Left lung (tissue), 10 donors: Measurements from ENCODE around the gene CMTM2. TPM values are rescaled to one million over a fixed set of nuclear protein-coding genes. Genes with fewer than 3 reads are reported as not detected.

ENCODE experiments used
- ATAC-seq: fragments of 200-7000 bp; cut with Tn5 transposase; one replicate; pipeline ENCODE4 v1.9.1; 2020; ENCODE audit warnings: moderate library complexity
- DNase-seq, 4 donors: peaks; one replicate each; pipeline ENCODE4 v3.0.0-alpha.2; 2013 to 2020
- H3K27ac ChIP-seq, 2 donors: fragments of 200-600 bp; sonication (generic) in 1 of 2; one replicate each; pipeline versions ENCODE4 v1.5.0 to v1.8.0; 2020 to 2021
- H3K27me3 ChIP-seq, 2 donors: fragments of 200-600 bp; sonication (generic) in 1 of 2; one replicate each; pipeline versions ENCODE4 v1.5.0 to v1.8.0; 2020 to 2021
- H3K36me3 ChIP-seq, 2 donors: fragments of 200-600 bp; sonication (generic) in 1 of 2; one replicate each; pipeline versions ENCODE4 v1.5.0 to v1.8.0; 2020 to 2021
- H3K4me1 ChIP-seq, 2 donors: fragments of 200-600 bp; one replicate each; pipeline ENCODE4 v1.8.0; 2021
- H3K4me3 ChIP-seq, 2 donors: fragments of 200-600 bp; sonication (generic) in 1 of 2; one replicate each; pipeline versions ENCODE4 v1.5.0 to v1.8.0; 2020 to 2021; ENCODE audit warnings: mild to moderate bottlenecking in 1 of 2
- H3K9me3 ChIP-seq, 2 donors: fragments of 200-600 bp; sonication (generic) in 1 of 2; one replicate each; pipeline versions ENCODE4 v1.5.0 to v1.8.0; 2020 to 2021
- CTCF ChIP-seq, 2 donors: fragments of 200-600 bp; sonication (generic) in 1 of 2; IDR thresholded peaks; one replicate each; pipeline versions ENCODE4 v1.5.0 to v1.8.0; 2021; ENCODE audit warnings: antibody characterized with exemption in 2 of 2
- intact Hi-C, 2 donors: fragments of 100-400 bp; cut with DNase I; formaldehyde crosslinking; loops; one replicate each; pipeline versions ENCODE4 v1.11.2 to v1.14.2; 2022
- polyA plus RNA-seq, 6 donors: library from polyadenylated mRNA; unstranded; fragments of 120-200 nt; gene quantifications; one replicate each; pipeline ENCODE4 v1.2.1, GENCODE V29; 2013; ENCODE audit not compliant: insufficient read length in 6 of 6
- total RNA-seq, 2 donors: library from RNA; stranded (reverse); fragmentation: NEBNext Ultra II Directional; extraction: Animal tissue kit (Norgen Biotek cat#: 25700); gene quantifications; one replicate each; pipeline ENCODE4 v1.2.1, GENCODE V29; 2021
- donor health status: DM: no; HTN: yes; CAD: no.
- donor health status: DM: no; HTN: no; CAD: no.

Gene CMTM2
- total and polyA plus RNA-seq, 8 donors, result 0.52 to 5.4 (median 0.96) TPM

- peaks cover 0 to 17% of the 10 kb centered on the region in 2 donors for H3K4me1 ChIP-seq
- no peak for ATAC-seq
- DNase-seq, result no peak
- H3K9me3 ChIP-seq, result no peaks in the 10 kb centered on the region
- H3K27ac ChIP-seq, result no peak overlapping the region
- intact Hi-C loops, result no loop called here
- H3K27me3 ChIP-seq, result peaks cover 0 to under 1% of the 10 kb centered on the region in 2 donors
- no peak for TF ChIP-seq CTCF (IDR thresholded peaks at IDR 0.05)
- no peak overlapping the region for H3K4me3 ChIP-seq
- peaks cover 0 to 13% of the 10 kb centered on the region in 2 donors for H3K36me3 ChIP-seq
Observed at GRCh38 chr16:66572356-66572755, 6.9 kb upstream of the CMTM2 start.

- ATAC-seq (no peak), DNase-seq (no peak)
- H3K9me3 ChIP-seq, result no peaks in the 10 kb centered on the region
- H3K4me3 ChIP-seq, result no peak overlapping the region
- no peak overlapping the region for H3K27ac ChIP-seq
- peaks cover 4 to 19% of the 10 kb centered on the region in 2 donors for H3K4me1 ChIP-seq
- no peak for TF ChIP-seq CTCF (IDR thresholded peaks at IDR 0.05)
- intact Hi-C loops, result no loop called here
- peaks cover 0 to 9% of the 10 kb centered on the region in 2 donors for H3K36me3 ChIP-seq
- peaks cover 13 to 18% of the 10 kb centered on the region in 2 donors for H3K27me3 ChIP-seq
Observed at GRCh38 chr16:66574081-66574480, 5.2 kb upstream of the CMTM2 start.

- intact Hi-C loops, result no loop called here
- DNase-seq, result no peak
- no peak for ATAC-seq
Observed at GRCh38 chr16:66574531-66574930, 4.7 kb upstream of the CMTM2 start.

GRCh38 chr16:66575060-66575459 is 4.2 kb upstream of the CMTM2 start:
- Histone ChIP-seq H3K4me1 (peaks cover 5 to 16% of the 10 kb centered on the region in 2 donors), H3K36me3 (peaks cover 0 to 9% of the 10 kb centered on the region in 2 donors), H3K27ac (no peak overlapping the region), H3K4me3 (no peak overlapping the region), H3K9me3 (no peaks in the 10 kb centered on the region), H3K27me3 (peaks cover 18 to 28% of the 10 kb centered on the region in 2 donors)
- TF ChIP-seq CTCF (IDR thresholded peaks at IDR 0.05), result no peak
- intact Hi-C loops, result no loop called here
- no peak for DNase-seq
- ATAC-seq, result no peak

More at GRCh38 chr16:66574531-66574930, 4.7 kb upstream of the CMTM2 start:
- peaks cover 0 to 9% of the 10 kb centered on the region in 2 donors for H3K36me3 ChIP-seq
- H3K9me3 ChIP-seq, result no peaks in the 10 kb centered on the region
- peaks cover 17 to 23% of the 10 kb centered on the region in 2 donors for H3K27me3 ChIP-seq
- no peak overlapping the region for H3K4me3 ChIP-seq
- peaks cover 5 to 19% of the 10 kb centered on the region in 2 donors for H3K4me1 ChIP-seq
- no peak overlapping the region for H3K27ac ChIP-seq
- TF ChIP-seq CTCF (IDR thresholded peaks at IDR 0.05), result no peak

GRCh38 chr16:66576296-66576695 is 3.0 kb upstream of the CMTM2 start:
- TF ChIP-seq CTCF (IDR thresholded peaks at IDR 0.05), result no peak
- intact Hi-C loops, result no loop called here
- no peak overlapping the region for H3K4me3 ChIP-seq
- H3K27me3 ChIP-seq, result peaks cover 18 to 28% of the 10 kb centered on the region in 2 donors
- H3K9me3 ChIP-seq, result no peaks in the 10 kb centered on the region
- H3K36me3 ChIP-seq, result peaks cover 0 to 8% of the 10 kb centered on the region in 2 donors
- no peak overlapping the region for H3K27ac ChIP-seq
- DNase-seq (no peak), ATAC-seq (no peak)
- peaks cover 5 to 15% of the 10 kb centered on the region in 2 donors for H3K4me1 ChIP-seq
